GM21423 (cell line): ENCODE data around the gene HECW1.
"Not testable (repeated sequence)": the region's sequence is repeated elsewhere in the genome, so short reads cannot be mapped to it uniquely, and the experiment has no call there.

Experiments used
- ATAC-seq: cut with Tn5 transposase; IDR thresholded peaks from one replicate; pipeline ENCODE4 v1.9.1; 2021; ENCODE audit warnings: mild to moderate bottlenecking, moderate library complexity; ENCODE audit not compliant: unreplicated experiment

The HECW1 gene

GRCh38 chr7:43111630-43112458 lies 603 bp upstream of the HECW1 start:
- ATAC-seq, result no peak

- no peak for ATAC-seq
These were observed 634 bp downstream of the HECW1 start for GRCh38 chr7:43112941-43113621.

DNA sequence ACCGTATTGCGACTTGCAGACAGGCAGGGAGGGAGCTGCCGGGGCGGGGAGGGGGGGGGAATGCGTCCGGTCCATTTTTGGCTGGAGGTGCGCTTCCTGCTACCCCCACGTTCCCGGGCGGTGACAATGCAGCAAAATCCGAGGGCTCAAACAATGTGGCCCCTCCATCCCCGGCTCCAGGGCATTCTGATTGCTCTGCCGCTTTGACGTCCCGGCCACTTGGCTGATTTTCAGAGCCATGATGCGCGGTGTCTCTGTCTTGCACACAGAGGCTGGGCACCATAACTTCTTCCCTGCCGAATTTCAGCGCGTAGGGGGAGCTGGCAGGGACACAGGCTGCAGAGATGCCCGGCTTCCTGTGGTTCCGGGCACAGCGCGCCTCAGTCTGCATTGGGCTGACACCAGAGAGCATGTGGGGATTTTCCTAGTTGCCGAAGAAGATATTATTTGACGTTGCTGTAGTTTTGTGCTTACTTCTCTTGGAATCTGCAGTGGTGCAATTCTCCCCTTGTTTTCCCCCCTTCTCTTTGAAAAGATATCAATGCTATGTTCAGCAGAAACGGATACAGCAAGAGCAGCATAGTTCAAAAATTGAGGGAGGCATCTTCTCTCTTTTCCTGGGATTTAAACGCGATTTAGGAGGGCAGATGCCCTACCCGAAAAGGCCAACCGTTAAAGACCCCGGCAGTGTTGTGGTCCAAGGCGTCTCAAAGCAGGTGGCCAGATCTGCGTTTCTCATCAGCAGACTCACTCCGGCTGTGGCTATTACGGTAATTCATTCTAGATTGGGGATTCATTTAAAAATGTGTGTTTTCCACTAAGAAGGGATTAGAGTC lies 1.4 kb downstream of the HECW1 start:
- ATAC-seq, result no peak

- no peak for ATAC-seq
These were observed 2.0 kb downstream of the HECW1 start for GRCh38 chr7:43114458-43114780.

DNA sequence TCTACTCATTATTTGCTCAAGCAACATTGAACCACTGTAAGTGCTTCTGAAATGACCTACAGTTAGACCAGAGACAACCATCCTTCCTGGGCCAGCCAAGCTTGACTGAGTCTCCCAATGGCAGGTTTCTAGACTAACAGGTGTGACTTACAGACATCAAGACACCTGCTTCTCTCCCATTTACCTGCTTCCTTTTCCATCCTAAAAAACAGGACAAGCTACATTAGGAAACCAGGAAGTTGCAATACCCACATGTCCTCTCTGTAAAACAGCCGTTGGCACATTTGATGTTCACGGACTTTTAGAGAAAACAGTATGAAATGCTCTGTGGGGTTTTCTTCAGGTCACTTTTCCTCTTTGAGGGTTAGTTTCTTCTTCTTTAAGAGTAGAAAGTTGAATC lies 4.0 kb downstream of the HECW1 start:
- no peak for ATAC-seq

DNA sequence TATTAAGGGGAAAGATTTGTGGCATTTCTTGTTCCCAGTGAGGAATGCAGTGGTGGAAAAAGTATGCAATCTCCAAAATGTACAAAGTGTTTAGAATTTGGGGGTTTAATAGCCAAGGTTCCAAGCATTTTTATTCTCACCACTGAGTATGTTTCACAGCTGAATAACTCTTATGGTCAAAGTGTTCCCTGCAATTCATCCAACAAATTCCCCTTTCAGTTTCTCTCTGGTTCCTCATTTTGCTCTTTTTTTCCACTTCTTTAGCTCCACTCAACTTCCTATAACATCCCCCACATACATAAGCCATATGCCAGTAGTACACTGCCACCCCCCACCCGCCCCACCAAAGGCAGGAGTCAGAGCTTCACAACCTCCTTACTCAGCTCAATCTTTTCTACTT lies 4.6 kb downstream of the HECW1 start:
- ATAC-seq, result no peak

DNA sequence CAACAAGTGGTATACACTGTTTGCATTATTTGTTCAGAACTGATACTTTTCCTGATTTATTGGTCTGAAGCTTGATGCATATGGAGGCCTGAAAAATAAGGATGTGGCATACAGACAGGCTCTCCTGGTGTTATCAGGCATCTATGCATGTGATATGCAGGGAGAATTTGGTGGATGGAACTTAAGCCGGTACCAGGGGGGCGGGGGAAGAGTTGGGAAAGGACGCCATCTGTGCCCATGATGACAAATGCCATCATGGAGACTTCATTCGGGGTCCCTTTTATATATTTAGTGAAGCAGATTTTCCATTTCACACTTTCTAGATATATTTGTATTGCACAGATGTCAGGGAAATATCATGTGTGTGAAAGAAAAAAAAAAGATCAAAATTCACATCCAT lies 5.4 kb downstream of the HECW1 start:
- ATAC-seq, result no peak

GRCh38 chr7:43118313-43118712 lies 5.9 kb downstream of the HECW1 start:
- ATAC-seq, result no peak

- ATAC-seq, result no peak
These were observed 7.1 kb downstream of the HECW1 start for GRCh38 chr7:43119371-43120075.

GRCh38 chr7:43121973-43122372 lies 9.5 kb downstream of the HECW1 start:
- ATAC-seq, result no peak

- no peak for ATAC-seq
These were observed 11.0 kb downstream of the HECW1 start for GRCh38 chr7:43123457-43123856.

DNA sequence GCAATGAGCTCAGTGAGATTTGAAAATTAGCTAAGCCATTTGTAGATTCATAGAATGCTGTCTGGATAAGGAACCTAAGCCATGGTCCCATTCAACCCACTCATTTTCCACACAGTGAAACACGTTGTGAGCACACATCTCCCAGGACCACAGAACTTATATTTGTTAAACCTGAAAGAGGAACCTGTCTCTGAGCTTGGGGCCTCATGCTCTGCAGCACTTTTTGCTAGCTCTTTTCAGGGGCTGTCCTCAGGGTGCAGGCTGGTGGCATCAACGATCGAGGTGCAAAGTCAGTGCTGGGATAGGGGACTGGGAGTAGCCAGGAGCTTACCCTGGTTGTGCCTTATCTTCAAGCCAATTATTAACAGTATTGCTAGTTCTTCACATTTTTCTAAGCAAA lies 11.9 kb downstream of the HECW1 start:
- no peak for ATAC-seq

DNA sequence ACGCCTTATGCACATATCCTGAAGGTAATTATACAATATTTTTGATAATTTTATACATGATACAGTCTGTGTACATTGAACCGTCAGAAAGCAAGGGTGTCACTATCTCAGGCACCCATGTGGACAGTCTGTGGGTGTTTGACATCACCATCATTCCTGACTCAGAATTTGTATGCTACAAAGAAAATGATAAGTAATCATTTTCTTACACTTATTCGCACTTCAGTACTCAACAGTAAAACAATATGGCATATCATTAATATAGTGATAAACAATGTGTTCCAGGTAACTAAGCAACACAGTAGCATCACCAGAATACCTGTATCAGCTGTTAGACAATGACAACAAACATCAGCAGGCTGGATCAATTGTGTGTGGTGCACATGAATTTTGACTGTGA lies 17.9 kb downstream of the HECW1 start:
- no peak for ATAC-seq

- no peak for ATAC-seq
These were observed 22.7 kb downstream of the HECW1 start for GRCh38 chr7:43135129-43135528.

GRCh38 chr7:43136064-43136463 lies 23.6 kb downstream of the HECW1 start:
- ATAC-seq, result no peak

DNA sequence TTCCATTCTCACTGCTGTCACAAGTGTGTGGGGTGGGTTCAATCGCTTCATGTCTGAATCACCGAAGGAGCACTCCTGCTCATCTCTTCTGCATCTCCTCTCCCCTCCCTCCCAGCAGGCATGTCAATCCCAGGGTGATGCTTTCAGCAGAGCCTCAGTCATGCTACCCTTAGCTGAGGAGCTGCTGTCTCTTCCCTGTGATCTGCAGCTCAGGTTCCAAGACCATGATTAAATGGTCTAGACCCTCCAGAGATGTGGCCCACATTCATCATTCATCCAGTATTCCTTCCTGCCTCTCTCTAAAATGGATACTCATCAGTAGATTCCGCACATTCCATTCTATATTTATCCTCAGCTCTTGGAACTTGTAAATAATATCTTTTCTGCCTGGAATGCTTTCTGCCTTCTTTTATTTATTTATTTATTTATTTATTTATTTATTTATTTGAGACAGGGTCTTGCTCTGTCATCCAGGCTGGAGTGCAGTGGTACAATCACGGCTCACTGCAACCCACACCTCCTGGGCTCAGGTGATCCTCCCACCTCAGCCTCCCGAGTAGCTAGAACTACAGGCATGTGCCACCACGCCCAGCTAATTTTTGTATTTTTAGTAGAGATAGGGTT lies 24.8 kb downstream of the HECW1 start:
- ATAC-seq, result not testable (repeated sequence)

DNA sequence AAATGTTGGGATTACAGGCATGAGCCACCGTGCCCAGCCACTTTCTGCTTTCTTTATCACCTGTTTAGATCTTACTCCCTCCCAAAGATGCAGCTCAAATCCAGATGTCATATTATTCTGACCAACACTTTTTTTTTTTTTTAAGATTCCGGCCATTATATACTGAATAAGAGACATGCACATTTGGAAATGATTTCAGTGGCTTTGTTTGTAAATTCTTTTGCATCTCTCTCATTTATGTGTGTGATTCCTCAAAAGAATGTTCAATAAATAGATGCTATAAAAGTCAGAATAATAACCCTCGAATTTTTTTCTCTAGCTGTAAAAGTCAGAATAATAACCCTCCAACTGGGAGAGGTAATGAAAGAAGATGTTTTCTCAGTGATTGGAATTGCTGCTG lies 25.4 kb downstream of the HECW1 start:
- ATAC-seq, result no peak

- no peak for ATAC-seq
These were observed 26.3 kb downstream of the HECW1 start for GRCh38 chr7:43138710-43139109.

DNA sequence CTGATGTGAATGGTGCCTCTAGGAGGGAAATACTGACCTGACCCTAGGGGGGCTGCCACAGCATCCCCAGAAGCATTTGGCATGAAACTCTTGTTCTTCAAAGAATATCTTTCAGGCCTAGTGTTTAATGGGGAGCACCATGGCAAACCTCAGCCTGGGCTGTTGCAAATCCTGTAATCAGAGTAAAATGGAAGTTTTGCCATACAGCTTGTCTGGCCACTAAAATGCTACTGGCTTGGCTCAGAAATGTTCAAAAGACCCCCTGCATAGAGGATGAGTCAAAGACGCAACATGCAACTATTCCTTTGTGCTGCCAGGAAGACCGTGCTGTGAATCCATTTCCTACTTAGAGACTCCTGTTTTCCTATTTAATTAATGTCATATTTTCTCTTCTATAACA lies 26.7 kb downstream of the HECW1 start:
- ATAC-seq, result no peak

- no peak for ATAC-seq
These were observed 27.7 kb downstream of the HECW1 start for GRCh38 chr7:43140186-43140585.

DNA sequence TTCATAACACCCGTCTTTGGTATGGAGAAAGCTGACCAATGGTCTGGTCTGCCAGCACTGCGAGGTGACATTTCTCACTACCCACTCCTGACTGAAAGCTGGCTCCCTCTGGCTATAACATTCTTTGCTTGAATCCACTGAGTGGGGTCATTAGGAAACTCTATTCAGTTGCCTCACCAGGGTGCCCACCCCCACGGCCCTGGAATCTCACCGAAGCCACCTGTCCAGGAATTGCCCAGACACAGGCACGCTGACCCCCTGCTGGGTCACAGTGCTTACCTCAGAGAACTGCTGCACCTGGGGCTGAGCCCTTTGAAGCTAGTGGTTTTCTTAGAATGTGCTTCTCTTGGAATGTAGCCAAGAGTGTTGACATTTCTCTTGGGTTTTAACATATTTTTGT lies 28.6 kb downstream of the HECW1 start:
- ATAC-seq, result no peak
